ENCODE data around the gene ZFYVE9. TPM values are rescaled to one million over a fixed set of nuclear protein-coding genes. Genes with fewer than 3 reads are reported as not detected.

ZFYVE9 gene
- total and polyA plus RNA-seq, 2 of the 4 experiments (the other 2 are of a cell fraction) = 8.3 to 28.7 TPM

DNA sequence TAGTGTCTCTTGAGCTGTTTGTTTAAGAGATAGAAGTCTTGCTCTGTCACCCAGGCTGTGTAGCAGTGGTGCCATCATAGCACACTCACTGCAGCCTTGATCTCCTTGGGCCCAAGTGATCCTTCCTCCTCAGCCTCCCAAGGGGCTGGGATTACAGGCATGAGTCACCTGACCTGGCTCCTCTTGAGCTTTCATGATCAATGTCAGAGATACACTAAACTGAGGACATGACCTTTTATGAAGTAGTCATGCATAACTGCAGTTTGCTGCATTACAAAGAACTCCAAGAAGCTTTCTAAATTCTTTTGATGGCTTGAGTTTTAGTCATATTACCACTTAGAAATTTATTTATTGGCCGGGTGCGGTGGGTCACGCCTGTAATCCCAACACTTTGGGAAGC is 146.4 kb downstream of the ZFYVE9 start:
- TF ChIP-seq, protein P1, sequence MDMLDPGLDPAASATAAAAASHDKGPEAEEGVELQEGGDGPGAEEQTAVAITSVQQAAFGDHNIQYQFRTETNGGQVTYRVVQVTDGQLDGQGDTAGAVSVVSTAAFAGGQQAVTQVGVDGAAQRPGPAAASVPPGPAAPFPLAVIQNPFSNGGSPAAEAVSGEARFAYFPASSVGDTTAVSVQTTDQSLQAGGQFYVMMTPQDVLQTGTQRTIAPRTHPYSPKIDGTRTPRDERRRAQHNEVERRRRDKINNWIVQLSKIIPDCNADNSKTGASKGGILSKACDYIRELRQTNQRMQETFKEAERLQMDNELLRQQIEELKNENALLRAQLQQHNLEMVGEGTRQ (IDR thresholded peaks at IDR 0.05; ENCODE audit: low read depth, low read length) = peak; percentile 8; the same call in 1 of the 2 replicates
- TF ChIP-seq FOS (IDR thresholded peaks at IDR 0.05; ENCODE audit: low read depth, low read length) = 0 out of 2 replicates have a peak, but pooled peaks have one; percentile 11
- TF ChIP-seq RAD21 (IDR thresholded peaks at IDR 0.05; ENCODE audit: low read length) = no peak
- H3K4me2 ChIP-seq (ENCODE audit: low read depth, low read length) = no peak overlapping the region
- H2AK5ac ChIP-seq (ENCODE audit: low read depth, low read length) = peak overlapping the region; percentile 46; the same call in 1 of the 2 replicates
- 0 out of 4 replicates have a peak overlapping the region, but pooled peaks of 1 of the 2 experiments have one; percentile 21 for H4K8ac ChIP-seq (ENCODE audit: low read depth in 2 of 2, low read length in 2 of 2)
- H3K79me1 ChIP-seq (ENCODE audit: low read depth in 1 of 2, low read length in 2 of 2) = 0 out of 4 replicates have a peak, but pooled peaks cover 0 to 3% of the 10 kb centered on the region in 2 experiments
- intact Hi-C loops (cut with micrococcal nuclease) (no loop called here), dilution Hi-C loops (cut with HindIII; ENCODE audit: low sequenced_read_pairs, unreplicated experiment) (no loop called here), in situ Hi-C loops (cut with MboI; ENCODE audit: low sequenced_read_pairs) (loop anchor here (25.0 kb wide), 1 partner anchor 401 kb away; the partner anchor contains the start of gene NRDC)
- no peak overlapping the region; the same call in 1 of the 2 replicates for H2BK120ac ChIP-seq (ENCODE audit: low read depth, low read length)
- WGBS, 2 experiments (ENCODE audit: extremely low coverage in 2 of 2, insufficient read length in 1 of 2) = 100% methylated on average over 2 of the region's 3 CpGs; no CpG with 5 or more reads in 1 of the 2 experiments
- DNase-seq (peak; percentile 64), ATAC-seq (ENCODE audit: low read depth) (peak; percentile 69)
- H2AFZ ChIP-seq (replicated peaks; ENCODE audit: low read length, poor library complexity) = peak overlapping the region; percentile 51
- CTCF ChIA-PET = interaction anchor here (0.5 to 1.3 kb wide), 3 partner anchors 45 to 597 kb away, joined by 3 read pairs; no protein-coding TSS in a partner anchor
- H4K5ac ChIP-seq (ENCODE audit: low read depth, low read length) = peak overlapping the region; percentile 25; the same call in 1 of the 2 replicates
- no peak overlapping the region for H2BK15ac ChIP-seq (ENCODE audit: low read depth, low read length)
- H4K91ac ChIP-seq (ENCODE audit: insufficient read depth, low read depth, low read length) = no peak overlapping the region
- H3K4me3 ChIP-seq (ENCODE audit: insufficient read depth, low read depth, low read length) = no peak overlapping the region
- H3K18ac ChIP-seq (ENCODE audit: low read depth, low read length) = no peak overlapping the region
- POLR2A ChIA-PET (ENCODE audit: unreplicated experiment) = no interaction called here
- H2BK20ac ChIP-seq (ENCODE audit: low read depth, low read length) = no peak overlapping the region
- no peak overlapping the region for H2AK9ac ChIP-seq (replicated peaks; ENCODE audit: low read depth, low read length, poor library complexity)
- H3K27me3 ChIP-seq (ENCODE audit: control insufficient read depth, insufficient read depth, low read length) = no peaks in the 10 kb centered on the region
- peak overlapping the region; percentile 48; the same call in 1 of the 2 replicates for H3K4ac ChIP-seq (ENCODE audit: low read depth, low read length)
- no peaks in the 10 kb centered on the region for H3K9me3 ChIP-seq (ENCODE audit: control insufficient read depth, insufficient read depth, low read length)
- no peak overlapping the region for H3K56ac ChIP-seq (ENCODE audit: extremely low read depth, insufficient read depth, low read length)
- BruUV-seq (replicated peaks) = no TSS peak
- H3K27ac ChIP-seq (ENCODE audit: insufficient read depth, low read length) = no peak overlapping the region
- 0 out of 2 replicates have a peak, but pooled peaks cover 2% of the 10 kb centered on the region for H3K4me1 ChIP-seq (ENCODE audit: control insufficient read depth, insufficient read depth, low read length)
- 0 out of 2 replicates have a peak overlapping the region, but pooled peaks have one; percentile 11 for H3K23ac ChIP-seq (ENCODE audit: low read depth, low read length)
- peak overlapping the region; percentile 13; the same call in 1 of the 2 replicates for H3K14ac ChIP-seq (replicated peaks; ENCODE audit: low read depth, low read length)
- peak overlapping the region; percentile 28 for H2BK5ac ChIP-seq (ENCODE audit: low read depth, low read length, poor library complexity, severe bottlenecking)
- no peaks in the 10 kb centered on the region for H3K9me1 ChIP-seq (ENCODE audit: insufficient read depth, low read length)
- no peaks in the 10 kb centered on the region for H4K20me1 ChIP-seq (ENCODE audit: insufficient read depth, low read length)
- H3K36me3 ChIP-seq (ENCODE audit: control insufficient read depth, insufficient read depth, low read length) = 0 out of 2 replicates have a peak, but pooled peaks cover 1% of the 10 kb centered on the region
- no peak overlapping the region for H3K9ac ChIP-seq (ENCODE audit: low read depth, low read length)

All from IMR-90 (cell line).